Tongue (tissue), 1 donor: ENCODE measurements around the gene ZFP37. TPM values are rescaled to one million over a fixed set of nuclear protein-coding genes. Genes with fewer than 3 reads are reported as not detected.

ENCODE experiments used
- total RNA-seq: library from RNA; depleted of rRNA; stranded (reverse); fragments of >200 nt; gene quantifications from one replicate; pipeline ENCODE4 v1.2.3, GENCODE V29; 2014

ZFP37 gene
- total RNA-seq, 1 donor from 2014 or later, result 8.9 TPM

Other genes starting within 250 kb of the ZFP37 start
- gene SLC46A2, start 165.8 kb downstream of the ZFP37 start, total RNA-seq, result not detected
- 3.8 TPM for gene ZNF883, start 44.5 kb downstream of the ZFP37 start, total RNA-seq
- 6.7 TPM for gene SLC31A2, start 94.3 kb upstream of the ZFP37 start, total RNA-seq
- 26.3 TPM for gene FKBP15, start 164.6 kb upstream of the ZFP37 start, total RNA-seq
- gene SLC31A1, start 164.8 kb upstream of the ZFP37 start, total RNA-seq, result 11.8 TPM
- gene CDC26, start 218.8 kb upstream of the ZFP37 start, total RNA-seq, result 32.1 TPM
- 18.7 TPM for gene PRPF4, start 218.9 kb upstream of the ZFP37 start, total RNA-seq
- gene RNF183, start 246.7 kb upstream of the ZFP37 start, total RNA-seq, result 0.21 TPM